IPS DF 4.7 (cell line): ENCODE data around the gene RANGAP1.

Experiments
- DNase-seq: peaks from one replicate; pipeline ENCODE4 v3.0.0-alpha.2; 2013; ENCODE audit warnings: low spot score; ENCODE audit errors: extremely low read depth

Gene RANGAP1

GRCh38 chr22:41201141-41201540 lies 84.8 kb downstream of the RANGAP1 start:
- DNase-seq: no peak

DNA sequence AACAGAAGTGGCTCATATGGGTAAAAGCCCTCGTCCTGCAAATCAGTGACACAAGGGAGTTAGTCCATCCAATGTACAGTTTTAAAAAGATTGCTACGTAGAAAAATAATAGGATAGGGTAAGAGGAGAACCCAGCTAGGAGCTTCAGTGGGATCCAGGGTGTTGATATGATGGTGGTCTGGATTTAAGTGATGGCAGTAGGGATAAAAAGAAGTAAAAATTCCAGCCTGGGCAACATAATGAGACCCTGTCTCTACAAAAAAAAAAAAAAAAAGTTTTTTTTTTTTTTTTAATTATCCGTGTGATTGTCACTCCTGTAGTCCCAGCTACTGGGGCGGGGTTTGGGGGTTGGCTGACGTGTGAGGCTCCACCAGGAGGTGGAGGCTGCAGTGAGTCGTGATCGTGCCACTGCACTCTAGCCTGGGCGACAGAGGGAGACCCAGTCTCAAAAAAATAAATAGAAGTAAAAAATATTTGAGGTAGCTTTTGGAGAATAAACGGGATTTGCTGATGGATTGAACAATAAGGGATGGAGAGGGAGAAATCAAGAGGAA lies 87.9 kb downstream of the RANGAP1 start:
- DNase-seq: no peak

GRCh38 chr22:41197038-41197972 lies 88.7 kb downstream of the RANGAP1 start:
- no peak for DNase-seq
